HG03139 (cell line): ENCODE data around the gene SRSF6.
"Not testable (repeated sequence)": the region's sequence is repeated elsewhere in the genome, so short reads cannot be mapped to it uniquely, and the experiment has no call there.

Source experiments
- ATAC-seq: cut with Tn5 transposase; IDR thresholded peaks from one replicate; pipeline ENCODE4 v1.9.1; 2021; ENCODE audit not compliant: unreplicated experiment

SRSF6 gene

DNA sequence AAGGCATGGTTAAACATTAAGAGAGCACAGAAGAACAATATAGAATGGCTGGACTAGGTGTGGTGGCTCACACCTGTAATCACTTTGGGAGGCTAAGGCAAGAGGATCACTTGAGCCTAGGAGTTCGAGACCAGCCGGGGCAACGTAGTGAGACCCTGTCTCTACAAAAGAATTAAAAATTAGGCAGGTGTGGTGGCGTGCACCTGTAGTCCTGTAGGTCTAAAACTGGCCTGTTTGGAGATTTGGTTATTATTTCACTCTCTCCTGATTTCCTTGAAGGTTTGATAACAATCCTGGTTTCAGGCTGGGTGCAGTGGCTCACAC is 15.6 kb downstream of the SRSF6 start:
- ATAC-seq: no peak

DNA sequence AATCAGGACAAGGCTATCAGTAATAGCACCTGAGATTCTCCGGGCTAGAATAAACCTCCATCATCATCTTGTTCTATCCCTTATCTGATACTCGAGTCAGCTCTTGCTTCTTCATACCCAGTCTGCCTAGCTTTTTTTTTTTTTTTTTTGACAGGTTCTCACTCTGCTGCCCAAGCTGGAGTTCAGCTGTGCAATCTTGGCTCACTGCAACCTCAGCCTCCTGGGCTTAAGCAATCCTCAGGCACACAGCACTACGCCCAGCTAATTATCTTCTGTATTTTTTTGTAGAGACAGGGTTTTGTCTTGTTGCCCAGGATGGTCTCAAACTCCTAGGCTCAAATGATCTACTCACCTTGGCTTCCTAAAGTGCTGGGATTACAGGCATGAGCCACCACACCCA is 19.5 kb downstream of the SRSF6 start:
- no peak for ATAC-seq

DNA sequence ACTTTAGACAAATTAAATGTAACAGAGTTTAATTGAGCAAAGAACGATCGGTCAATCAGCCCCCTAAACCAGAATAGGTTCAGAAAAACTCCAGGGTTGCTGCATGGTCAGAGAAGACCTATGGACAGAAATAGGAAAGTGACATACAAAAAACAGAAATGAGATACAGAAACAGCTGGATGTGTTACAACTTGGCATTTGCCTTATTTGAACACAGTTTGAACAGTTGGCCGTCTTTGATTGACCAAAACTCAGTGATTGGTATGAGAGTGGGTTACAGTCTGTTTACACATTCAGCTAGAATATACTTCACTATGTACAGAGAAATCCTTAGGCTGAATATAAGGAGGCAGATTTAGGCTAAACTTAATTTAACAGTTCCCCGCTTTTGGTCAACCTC is 19.9 kb downstream of the SRSF6 start:
- no peak for ATAC-seq

DNA sequence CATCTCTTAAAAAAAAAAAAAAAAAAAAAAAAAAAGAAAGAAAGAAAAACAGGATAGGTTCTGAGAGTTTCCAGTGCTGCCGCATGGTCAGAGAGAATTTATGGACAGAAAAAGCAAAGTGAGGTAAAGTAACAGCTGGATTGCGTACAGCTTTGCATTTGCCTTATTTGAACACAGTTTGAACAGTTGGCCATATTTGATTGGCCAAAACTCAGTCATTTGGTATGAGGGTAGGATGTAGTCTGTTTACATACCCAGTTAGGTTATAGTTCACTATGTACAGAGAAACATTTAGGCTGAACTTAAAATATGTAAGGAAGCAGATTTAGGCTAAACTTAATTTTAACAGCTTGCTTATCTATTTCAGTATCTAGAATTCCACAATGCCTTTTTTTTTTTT is 32.3 kb downstream of the SRSF6 start:
- ATAC-seq: no peak

DNA sequence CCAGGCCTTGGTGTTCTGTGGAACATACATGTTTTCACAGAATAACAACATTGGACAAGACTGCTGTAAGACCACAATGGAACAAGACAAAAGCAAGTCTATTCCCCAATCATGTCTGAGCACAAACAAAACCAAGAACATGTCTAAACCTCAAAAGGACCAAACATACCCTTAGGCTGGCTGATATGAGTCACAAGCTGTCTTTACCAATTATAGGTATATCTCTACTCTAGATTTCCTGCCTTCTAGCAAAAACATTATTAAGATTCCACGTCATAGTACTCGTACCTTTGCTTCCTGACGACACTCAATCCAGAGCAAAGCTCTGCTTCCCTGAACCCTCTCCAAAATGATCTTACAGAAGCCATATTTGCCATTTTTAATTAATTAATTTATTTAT is 34.4 kb downstream of the SRSF6 start:
- ATAC-seq: no peak

DNA sequence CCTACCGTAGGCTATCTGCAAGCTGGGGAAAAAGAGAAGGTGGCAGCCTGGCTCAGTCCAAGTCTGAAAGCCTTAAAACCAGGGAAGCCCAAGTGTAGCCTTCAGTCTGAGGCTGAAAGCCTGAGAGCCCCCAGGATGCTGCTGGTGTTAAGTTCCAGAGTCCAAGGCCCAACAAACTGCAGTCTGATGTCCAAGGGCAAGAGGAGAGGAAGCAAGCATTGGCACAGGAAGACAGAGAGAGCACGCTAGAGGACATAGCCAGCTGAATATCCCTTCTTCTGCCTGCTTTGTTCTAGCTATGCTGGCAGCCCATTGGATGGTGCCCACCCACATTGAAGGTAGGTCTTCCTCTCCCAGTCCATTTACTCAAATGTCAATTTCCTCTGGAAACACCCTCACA is 37.7 kb downstream of the SRSF6 start:
- ATAC-seq: no peak

DNA sequence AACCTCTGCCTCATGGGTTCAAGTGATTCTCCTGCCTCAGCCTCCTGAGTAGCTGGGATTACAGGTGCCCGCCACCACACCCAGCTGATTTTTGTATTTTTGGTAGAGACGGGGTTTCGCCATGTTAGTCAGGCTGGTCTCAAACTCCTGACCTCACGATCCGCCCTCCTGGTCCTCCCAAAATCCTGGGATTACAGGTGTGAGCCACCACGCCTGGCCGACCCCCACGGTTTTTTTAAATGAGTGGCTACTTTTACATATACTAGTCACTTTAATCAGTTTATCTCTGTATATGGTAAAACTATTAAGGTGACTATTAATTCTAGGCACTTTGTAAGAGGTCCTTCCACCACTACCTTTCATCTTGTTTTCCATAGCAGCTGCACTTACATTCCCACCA is 44.3 kb downstream of the SRSF6 start:
- not testable (repeated sequence) for ATAC-seq

DNA sequence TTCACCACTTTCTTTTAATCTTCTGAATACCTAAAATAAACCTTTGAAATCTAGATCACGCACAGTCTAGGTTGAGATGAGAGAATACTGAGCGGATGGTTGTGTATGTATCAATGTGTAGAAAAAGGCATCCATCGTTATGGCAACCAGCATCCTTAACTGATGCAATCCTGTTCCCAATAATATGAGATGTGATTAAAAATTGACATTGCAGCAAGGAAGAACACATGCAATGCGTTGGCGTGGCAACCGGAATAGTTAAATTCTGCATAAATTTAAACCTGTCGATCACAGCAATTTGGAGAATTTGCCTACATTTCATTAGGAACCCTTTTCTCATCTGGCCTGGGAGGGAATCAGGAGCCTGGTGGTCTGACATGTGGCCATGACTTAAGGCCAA is 48.5 kb downstream of the SRSF6 start:
- no peak for ATAC-seq

DNA sequence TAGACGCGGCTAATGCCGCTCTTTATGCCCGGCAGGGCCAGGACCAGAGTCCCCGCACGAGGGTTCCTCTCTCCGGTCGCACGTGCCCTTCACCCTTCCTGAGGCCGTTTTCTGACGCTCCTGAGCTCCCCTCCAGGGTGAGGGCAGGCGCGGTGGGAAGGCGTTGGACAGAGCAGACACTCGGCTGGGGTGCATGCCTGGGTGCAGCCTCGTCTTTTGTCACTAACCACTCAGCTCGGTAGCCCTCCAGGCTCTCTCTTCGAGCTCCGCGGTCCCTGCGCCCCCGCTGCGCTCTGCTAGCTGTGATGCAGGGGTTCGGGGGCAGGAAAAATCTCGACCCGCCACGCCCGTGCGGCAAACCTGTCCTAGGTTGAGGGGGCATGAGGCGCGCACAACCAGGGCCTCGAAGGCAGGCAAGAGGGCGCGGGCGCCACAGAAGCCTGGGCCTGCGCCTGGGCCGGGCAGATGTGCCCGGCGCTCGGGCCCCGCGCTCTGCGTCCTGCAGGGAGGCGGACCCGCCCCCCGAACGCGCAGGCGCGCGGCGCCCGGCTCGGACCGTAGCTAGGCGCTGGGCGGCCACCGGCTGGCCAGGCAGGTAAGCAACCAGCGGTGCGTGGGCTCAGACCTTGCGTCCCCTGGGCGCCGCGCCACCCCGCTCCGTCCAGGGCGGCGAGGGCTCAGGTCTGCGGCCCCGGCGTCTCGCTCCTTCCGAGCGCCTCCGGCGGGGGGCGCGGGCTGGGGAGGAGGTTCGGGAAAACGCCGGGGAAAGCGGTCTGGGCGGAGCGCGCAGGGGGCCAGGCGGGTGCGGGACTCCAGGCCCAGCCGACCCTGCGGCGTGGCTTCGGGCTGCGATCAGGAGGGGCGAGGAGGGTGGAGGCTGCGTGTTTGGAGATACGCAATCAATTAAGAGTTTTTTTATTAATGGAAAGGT is 49.7 kb downstream of the SRSF6 start, which contains the start of gene L3MBTL1:
Gene L3MBTL1, plus strand, starts transcription at position 548 of the 931 bp plus-strand sequence. CDS start 5,807 bp downstream, outside the sequence.
- no peak for ATAC-seq

DNA sequence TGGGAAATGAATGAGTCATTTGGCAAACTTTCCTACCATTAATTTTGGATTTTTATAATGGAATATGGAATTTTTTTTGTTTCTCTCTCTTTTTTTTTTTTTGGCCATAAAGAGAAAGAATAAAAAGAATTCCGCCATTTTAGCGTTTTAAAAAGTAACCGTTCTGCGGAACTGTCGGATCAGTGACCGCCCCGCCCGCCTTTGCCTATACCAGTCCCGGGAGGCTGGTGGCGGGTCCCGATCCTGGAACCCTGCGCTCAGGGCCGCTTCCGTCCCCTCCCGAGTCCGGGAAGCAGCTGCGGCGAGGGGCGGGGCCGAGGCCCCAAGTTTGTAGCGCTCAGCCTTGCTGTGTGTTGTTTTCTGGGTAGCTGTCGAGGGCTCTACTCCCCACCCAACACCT is 50.4 kb downstream of the SRSF6 start:
- ATAC-seq: no peak

DNA sequence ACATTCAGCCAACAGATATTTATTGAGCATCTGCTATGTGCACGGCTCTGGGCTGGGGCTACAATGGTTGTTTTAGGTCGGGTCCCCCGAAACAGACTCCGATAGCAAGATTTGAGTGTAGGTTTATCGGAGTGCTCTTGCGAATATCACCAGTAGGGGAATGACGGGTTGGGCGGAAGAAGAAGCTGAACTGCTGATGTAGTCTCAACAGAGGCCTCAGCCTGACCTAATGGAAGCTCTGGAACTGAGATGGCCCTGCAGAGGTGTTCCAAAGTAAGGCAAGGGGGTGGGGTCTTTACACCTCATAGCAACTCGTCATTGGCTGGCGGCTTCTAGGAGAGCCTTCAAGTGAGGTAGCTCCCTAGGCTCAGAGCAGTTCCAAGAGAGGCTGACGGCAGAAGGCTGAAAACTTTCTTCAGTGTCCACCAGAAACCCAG is 50.9 kb downstream of the SRSF6 start:
- ATAC-seq: no peak

DNA sequence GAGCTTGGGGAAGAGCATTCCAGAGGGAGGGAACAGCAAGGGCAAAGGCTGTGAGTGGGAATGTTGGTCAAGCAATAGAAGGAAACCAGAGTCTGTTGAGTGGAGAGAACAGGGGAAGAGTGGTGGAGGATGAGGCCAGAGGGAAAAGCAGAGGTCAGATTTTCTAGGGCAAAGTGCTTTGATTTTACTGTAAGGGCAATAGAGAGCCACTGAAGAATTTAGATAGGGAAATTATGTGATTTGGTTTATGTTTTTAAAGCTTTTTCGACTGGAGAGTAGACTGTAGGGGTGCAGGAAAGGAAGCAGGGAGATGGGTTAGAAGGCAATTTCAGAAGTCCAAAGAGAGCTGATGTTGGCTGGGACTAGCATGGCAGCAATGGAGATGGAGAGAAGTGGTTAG is 54.2 kb downstream of the SRSF6 start:
- no peak for ATAC-seq

DNA sequence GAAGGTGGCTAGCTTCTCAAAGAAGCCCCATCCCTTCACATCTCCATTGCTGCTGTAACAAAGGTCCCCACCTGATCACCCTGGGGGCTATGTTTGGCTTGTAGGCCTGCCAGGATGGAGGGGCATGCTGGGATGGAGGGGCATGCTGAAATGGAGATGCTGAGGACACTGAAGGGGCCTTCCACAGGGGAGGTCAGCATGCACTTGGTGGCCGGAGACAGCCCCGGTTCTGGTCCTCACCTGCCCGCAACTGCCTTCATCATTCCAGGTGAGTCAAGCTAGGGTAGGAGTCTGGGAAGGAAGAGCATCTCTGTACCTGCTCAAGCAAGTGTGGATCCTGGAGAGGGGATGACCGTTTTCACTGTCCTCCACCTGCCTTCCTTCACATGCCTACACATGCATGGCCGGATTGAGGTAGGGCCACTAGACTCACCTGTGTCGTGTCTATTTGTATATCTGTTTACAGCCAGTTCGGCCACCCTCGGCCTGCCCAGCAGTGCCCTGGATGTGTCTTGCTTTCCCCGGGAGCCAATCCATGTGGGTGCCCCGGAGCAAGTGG is 55.8 kb downstream of the SRSF6 start:
- no peak for ATAC-seq
